Measurements from ENCODE around the gene KICS2. TPM values are rescaled to one million over a fixed set of nuclear protein-coding genes. Genes with fewer than 3 reads are reported as not detected.

The KICS2 gene
- total RNA-seq, 3 donors from 2014 or later: 10.2 to 17.9 (median 15.7) TPM

GRCh38 chr12:64187794-64188193 lies 34.3 kb downstream of the KICS2 start:
- Histone ChIP-seq H3K4me3 (no peak overlapping the region), H3K36me3 (no peaks in the 10 kb centered on the region), H3K4me1 (no peaks in the 10 kb centered on the region), H3K27me3 (no peaks in the 10 kb centered on the region), H3K27ac (no peak overlapping the region), H3K9me3 (no peaks in the 10 kb centered on the region)
- no peak for DNase-seq (ENCODE audit: low spot score in 2 of 2)
- intact Hi-C loops (cut with DNase I; ENCODE audit: low total_unique reads): no loop called here
- TF ChIP-seq POLR2A (IDR thresholded peaks at IDR 0.05) (no peak), POLR2AphosphoS5 (IDR thresholded peaks at IDR 0.05) (no peak), CTCF (IDR thresholded peaks at IDR 0.05) (no peak)

DNA sequence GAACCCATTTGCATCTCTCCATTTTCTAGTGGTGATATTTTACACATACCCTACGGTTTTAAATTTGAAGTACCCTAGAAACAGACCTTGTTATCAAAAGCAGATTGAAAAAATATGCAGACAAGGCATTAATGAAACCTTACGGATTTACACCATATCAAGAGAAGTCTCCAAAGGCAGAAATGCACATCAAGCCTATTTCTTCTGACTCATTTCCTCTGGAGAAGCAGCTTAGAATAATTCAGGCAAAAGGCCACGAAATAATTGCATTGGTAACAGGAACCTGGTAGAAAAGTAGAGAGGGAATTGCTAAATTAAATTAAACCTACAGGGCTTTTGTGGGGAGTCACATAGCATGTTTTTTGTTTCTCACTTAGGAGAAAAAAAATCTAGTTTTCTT lies 34.7 kb downstream of the KICS2 start:
- Histone ChIP-seq H3K4me3 (no peak overlapping the region), H3K4me1 (no peaks in the 10 kb centered on the region), H3K27ac (no peak overlapping the region), H3K36me3 (no peaks in the 10 kb centered on the region), H3K9me3 (no peaks in the 10 kb centered on the region), H3K27me3 (no peaks in the 10 kb centered on the region)
- no peak for DNase-seq (ENCODE audit: low spot score in 2 of 2)
- intact Hi-C loops (cut with DNase I; ENCODE audit: low total_unique reads): no loop called here
- TF ChIP-seq POLR2AphosphoS5 (IDR thresholded peaks at IDR 0.05) (no peak), CTCF (IDR thresholded peaks at IDR 0.05) (no peak), POLR2A (IDR thresholded peaks at IDR 0.05) (no peak)

DNA sequence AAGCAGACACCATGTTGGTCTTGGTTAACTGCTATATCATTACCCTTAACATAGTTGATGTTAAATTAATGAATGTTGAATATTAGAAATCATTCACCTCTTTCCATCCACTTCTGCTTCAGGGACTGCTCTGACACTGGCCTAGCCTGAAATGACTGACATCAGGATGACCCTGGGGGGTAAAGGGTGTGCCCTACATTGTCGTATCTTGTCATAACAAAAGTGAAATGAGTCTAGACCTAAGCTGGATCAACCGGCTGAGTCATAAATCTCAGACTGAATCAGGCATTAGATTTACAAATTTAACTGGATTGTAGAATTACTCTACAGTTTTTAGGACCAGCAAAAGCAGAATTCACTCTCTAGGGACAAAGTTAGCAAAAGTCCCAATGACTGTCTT lies 35.3 kb downstream of the KICS2 start:
- H3K27me3 ChIP-seq: no peaks in the 10 kb centered on the region
- no peaks in the 10 kb centered on the region for H3K36me3 ChIP-seq
- no peak for DNase-seq (ENCODE audit: low spot score in 2 of 2)
- H3K4me3 ChIP-seq: no peak overlapping the region
- intact Hi-C loops (cut with DNase I; ENCODE audit: low total_unique reads): no loop called here
- no peaks in the 10 kb centered on the region for H3K4me1 ChIP-seq
- no peak for TF ChIP-seq POLR2AphosphoS5 (IDR thresholded peaks at IDR 0.05)
- no peak for TF ChIP-seq CTCF (IDR thresholded peaks at IDR 0.05)
- no peak for TF ChIP-seq POLR2A (IDR thresholded peaks at IDR 0.05)
- H3K27ac ChIP-seq: no peak overlapping the region
- no peaks in the 10 kb centered on the region for H3K9me3 ChIP-seq

- Histone ChIP-seq H3K36me3 (no peaks in the 10 kb centered on the region), H3K4me1 (no peaks in the 10 kb centered on the region), H3K9me3 (no peaks in the 10 kb centered on the region), H3K4me3 (no peak overlapping the region), H3K27ac (no peak overlapping the region), H3K27me3 (no peaks in the 10 kb centered on the region)
- no peak for DNase-seq (ENCODE audit: low spot score in 2 of 2)
- no peak for TF ChIP-seq CTCF (IDR thresholded peaks at IDR 0.05)
- TF ChIP-seq POLR2AphosphoS5 (IDR thresholded peaks at IDR 0.05): no peak
- TF ChIP-seq POLR2A (IDR thresholded peaks at IDR 0.05): no peak
- intact Hi-C loops (cut with DNase I; ENCODE audit: low total_unique reads): no loop called here
These were observed 37.9 kb downstream of the KICS2 start for GRCh38 chr12:64184216-64184615.

DNA sequence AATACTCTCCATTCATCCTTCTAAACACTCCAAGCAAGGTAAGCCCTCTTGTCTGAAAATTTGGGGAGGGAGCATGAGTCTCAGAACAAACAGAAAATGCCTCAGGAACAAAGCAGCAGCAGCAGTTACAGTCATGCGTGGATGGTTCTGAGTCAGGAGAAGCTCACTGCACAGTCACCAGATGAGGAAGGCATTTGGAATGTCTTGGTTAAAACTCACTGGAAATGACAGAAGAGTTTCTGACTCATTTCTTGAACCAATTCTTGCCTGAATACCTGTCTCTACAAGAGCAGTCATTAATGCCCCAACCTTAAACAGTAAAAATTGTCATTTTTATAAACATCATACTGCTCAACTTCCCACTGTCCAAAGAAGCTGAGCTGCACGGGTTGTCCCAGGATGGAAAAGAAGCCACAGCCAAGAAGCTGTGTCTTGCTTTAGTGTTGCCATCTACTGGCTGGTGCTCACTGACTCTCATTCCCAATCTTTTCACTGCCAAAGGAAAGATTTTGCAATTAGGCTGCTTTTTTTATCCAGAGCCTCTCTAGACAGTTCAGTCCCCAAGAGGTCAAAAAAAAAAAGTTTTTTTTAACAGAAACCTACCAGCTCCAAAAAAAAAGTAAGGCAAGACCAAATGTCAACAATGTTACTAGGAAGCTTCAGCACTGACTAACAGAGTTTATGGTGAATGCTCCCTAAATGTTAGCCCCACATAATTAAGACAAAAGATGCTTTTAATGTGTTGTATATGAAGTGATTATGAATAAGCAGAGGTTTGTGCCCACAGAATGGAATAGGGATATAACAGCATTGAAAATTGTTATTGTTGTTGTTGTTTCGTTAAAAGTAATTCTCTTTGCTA lies 40.4 kb downstream of the KICS2 start:
- intact Hi-C loops (cut with DNase I; ENCODE audit: low total_unique reads): no loop called here
- TF ChIP-seq POLR2A (IDR thresholded peaks at IDR 0.05) (no peak), POLR2AphosphoS5 (IDR thresholded peaks at IDR 0.05) (peak in 2 of 3 donors; percentile 65 to 76), CTCF (IDR thresholded peaks at IDR 0.05) (peak; percentile 14 to 69 (median 63))
- H3K4me1 ChIP-seq: no peaks in the 10 kb centered on the region
- peak in 1 of 2 donors; percentile 44 for DNase-seq (ENCODE audit: low spot score in 2 of 2)
- H3K27ac ChIP-seq: peak overlapping the region; percentile 65
- no peak overlapping the region for H3K4me3 ChIP-seq
- H3K27me3 ChIP-seq: no peaks in the 10 kb centered on the region
- H3K36me3 ChIP-seq: no peaks in the 10 kb centered on the region
- no peaks in the 10 kb centered on the region for H3K9me3 ChIP-seq
